GM08714 (cell line): ENCODE data around the gene PCDHGA1.

Experiments
- H3K4me3 ChIP-seq: fragments of 200-500 bp; sonication (Bioruptor generic); 2 replicates; pipeline ENCODE4 v1.5.1; 2014; ENCODE audit warnings: mild to moderate bottlenecking, low read length, inconsistent platforms
- ZNF274 ChIP-seq: IDR thresholded peaks from 2 replicates; pipeline ENCODE4 v1.6.1; 2012; ENCODE audit warnings: mild to moderate bottlenecking, low read depth, low read length

PCDHGA1 gene

DNA sequence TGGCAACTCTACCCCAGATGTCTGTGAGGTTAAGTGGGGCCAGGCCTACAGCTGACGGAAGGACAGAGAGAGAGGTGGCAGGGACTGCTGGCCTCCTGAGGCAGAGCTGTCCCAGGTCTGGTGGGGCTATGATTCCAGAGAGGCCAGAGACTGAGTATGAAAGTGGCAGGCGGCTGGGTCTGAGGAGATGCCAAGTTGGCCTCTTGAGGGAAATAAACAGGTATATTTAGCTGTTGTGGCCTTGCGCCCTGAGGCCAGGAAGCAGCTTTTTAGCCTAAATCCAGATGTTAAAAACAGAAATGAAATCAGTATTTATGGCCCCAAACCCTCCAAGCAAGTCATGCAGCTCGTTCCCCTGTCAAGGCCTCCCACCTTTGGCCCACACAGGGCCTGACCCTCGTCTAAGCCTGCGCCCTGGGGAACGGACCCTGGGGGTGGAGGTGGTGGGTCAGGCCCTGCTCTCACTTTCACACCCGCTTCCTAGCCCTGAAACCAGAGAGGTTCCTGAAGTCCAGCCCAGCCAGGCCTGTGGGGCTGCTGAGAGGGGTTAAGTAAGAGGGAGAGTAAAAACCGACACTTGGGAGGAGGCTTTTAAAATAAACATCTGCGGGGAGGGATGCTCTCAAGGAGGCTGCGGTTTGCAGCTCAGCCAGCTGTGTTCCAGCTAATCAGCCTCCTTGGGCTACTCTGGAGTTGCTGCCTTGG, 177.2 kb downstream of the PCDHGA1 start:
- no peak overlapping the region for H3K4me3 ChIP-seq
- no peak for TF ChIP-seq ZNF274

DNA sequence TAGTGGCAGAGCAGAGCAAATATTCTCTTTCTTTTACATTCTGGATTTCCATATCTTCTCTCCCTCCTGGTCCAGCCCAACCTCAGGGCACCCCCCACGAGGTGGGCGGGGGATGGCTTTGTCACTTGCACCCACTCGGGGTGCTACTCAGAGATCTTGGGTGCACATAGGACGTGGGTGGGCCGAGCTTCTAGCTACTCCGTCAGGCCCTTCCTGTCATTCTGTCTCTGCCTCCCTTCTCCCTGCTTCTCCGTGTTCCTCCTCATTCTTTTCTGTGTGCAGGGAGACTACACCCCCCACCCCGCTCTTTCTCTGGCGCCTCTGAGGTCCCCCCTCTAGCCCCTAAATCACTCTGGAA, 178.1 kb downstream of the PCDHGA1 start:
- no peak overlapping the region for H3K4me3 ChIP-seq
- TF ChIP-seq ZNF274, result no peak

DNA sequence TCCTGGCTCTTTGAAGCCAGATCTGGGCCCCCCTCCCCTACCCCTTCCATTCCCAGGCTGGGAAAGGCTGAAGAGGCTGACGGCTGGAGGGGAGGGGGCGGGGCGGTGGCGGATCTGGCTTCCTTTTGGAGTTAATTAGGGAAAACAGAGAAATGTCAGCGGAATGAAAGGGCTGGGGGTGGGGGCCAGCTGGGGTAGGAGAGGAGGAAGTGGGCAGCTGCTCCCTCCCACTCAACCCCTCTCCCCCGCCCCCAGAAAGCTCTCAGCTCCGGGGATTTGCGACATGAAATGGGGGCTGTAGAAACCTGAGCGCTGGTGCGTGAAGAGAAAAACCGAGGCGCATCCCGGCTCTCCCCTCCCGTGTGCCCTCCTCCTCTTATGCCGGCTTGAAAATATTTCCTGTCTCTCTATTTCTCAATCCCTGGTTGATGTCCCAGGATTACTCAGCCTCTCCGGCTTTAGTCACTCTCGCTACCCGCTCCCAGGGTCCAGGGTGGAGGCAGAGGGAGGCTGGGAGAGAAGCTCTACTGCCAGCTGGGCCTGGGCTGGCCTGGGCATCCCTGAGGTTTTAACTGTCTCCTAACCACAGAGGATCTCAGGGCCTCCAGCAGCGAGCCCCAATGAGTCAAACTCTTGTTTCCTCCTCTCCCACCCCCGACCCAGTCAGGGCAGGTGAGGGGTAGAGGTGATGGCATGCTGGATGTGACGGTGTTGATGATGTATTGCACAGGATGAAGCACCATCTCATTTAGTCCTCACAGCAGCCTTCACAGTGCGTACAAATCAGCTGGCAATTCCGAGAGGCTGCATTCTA, 178.7 kb downstream of the PCDHGA1 start:
- TF ChIP-seq ZNF274, result no peak
- H3K4me3 ChIP-seq, result no peak overlapping the region

DNA sequence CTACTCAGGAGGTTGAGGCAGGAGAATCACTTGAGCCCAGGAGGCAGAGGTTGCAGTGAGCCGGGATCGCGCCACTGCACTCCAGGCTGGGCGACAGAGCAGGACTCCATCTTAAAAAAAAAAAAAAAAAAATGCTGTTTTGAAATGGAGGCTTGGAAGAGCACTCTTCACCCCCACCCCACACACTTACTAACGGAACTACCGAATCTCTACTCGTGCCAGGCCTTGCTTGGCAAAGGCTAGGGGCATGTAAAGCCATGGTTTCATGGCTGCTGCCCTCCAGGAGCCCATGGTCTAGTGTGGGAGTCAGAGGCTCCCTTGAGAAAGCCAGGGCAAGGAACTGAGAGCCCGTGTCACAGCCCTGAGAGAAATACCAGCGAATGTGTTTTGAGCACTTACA, 179.8 kb downstream of the PCDHGA1 start:
- TF ChIP-seq ZNF274, result no peak
- H3K4me3 ChIP-seq, result no peak overlapping the region

DNA sequence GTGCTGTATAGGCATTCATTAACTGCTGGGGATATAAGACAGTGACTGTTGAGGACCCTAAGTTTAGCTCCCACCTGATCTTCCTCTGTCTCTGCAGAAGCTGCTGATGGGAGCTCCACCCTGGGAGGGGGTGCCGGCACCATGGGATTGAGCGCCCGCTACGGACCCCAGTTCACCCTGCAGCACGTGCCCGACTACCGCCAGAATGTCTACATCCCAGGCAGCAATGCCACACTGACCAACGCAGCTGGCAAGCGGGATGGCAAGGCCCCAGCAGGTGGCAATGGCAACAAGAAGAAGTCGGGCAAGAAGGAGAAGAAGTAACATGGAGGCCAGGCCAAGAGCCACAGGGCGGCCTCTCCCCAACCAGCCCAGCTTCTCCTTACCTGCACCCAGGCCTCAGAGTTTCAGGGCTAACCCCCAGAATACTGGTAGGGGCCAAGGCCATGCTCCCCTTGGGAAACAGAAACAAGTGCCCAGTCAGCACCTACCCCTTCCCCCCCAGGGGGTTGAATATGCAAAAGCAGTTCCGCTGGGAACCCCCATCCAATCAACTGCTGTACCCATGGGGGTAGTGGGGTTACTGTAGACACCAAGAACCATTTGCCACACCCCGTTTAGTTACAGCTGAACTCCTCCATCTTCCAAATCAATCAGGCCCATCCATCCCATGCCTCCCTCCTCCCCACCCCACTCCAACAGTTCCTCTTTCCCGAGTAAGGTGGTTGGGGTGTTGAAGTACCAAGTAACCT, 180.7 kb downstream of the PCDHGA1 start:
- TF ChIP-seq ZNF274, result no peak

DNA sequence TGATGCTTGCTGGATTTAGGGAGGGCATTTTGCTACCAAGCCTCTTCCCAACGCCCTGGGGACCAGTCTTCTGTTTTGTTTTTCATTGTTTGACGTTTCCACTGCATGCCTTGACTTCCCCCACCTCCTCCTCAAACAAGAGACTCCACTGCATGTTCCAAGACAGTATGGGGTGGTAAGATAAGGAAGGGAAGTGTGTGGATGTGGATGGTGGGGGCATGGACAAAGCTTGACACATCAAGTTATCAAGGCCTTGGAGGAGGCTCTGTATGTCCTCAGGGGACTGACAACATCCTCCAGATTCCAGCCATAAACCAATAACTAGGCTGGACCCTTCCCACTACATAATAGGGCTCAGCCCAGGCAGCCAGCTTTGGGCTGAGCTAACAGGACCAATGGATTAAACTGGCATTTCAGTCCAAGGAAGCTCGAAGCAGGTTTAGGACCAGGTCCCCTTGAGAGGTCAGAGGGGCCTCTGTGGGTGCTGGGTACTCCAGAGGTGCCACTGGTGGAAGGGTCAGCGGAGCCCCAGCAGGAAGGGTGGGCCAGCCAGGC, 181.5 kb downstream of the PCDHGA1 start:
- no peak for TF ChIP-seq ZNF274
- no peak overlapping the region for H3K4me3 ChIP-seq

More for the DNA sequence above, 180.7 kb downstream of the PCDHGA1 start:
- H3K4me3 ChIP-seq, result no peak overlapping the region

DNA sequence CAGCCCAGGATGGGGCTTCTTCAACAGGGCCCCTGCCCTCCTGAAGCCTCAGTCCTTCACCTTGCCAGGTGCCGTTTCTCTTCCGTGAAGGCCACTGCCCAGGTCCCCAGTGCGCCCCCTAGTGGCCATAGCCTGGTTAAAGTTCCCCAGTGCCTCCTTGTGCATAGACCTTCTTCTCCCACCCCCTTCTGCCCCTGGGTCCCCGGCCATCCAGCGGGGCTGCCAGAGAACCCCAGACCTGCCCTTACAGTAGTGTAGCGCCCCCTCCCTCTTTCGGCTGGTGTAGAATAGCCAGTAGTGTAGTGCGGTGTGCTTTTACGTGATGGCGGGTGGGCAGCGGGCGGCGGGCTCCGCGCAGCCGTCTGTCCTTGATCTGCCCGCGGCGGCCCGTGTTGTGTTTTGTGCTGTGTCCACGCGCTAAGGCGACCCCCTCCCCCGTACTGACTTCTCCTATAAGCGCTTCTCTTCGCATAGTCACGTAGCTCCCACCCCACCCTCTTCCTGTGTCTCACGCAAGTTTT, 182.1 kb downstream of the PCDHGA1 start:
- TF ChIP-seq ZNF274, result no peak
- no peak overlapping the region for H3K4me3 ChIP-seq

DNA sequence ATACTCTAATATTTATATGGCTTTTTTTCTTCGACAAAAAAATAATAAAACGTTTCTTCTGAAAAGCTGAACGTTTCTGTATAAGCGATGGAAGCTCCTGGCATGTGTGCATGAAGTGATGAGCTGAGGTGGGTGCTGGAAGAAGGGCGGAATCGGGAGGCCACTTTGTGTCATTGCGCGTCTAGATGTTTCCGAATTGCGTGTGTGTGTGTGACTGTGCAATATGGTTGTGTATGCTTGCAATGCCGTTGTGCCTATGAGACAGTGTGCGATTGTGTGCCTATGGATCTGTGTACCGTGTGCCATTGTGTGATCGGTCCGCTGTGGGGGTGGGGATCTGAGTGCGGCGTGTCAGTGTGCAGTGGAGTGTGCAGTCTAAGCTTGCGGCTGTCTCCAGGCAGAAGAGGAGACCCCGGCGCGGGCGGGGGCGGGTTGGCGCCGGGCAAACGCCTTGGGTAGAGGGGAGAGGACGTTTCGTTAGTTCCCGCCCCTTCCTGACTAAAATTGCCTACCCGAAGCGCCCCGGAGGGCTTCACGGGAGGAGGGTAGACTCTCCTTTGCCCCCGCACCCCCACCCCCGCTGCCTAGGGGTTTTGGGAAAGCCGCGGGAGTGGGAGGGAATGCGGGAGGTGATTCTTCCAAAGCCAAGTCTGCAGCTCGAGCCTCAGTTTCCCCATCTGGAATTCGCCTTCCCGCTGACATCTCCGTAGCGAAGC, 182.8 kb downstream of the PCDHGA1 start:
- TF ChIP-seq ZNF274, result no peak
- H3K4me3 ChIP-seq, result no peak overlapping the region; the same call in 1 of the 2 replicates

DNA sequence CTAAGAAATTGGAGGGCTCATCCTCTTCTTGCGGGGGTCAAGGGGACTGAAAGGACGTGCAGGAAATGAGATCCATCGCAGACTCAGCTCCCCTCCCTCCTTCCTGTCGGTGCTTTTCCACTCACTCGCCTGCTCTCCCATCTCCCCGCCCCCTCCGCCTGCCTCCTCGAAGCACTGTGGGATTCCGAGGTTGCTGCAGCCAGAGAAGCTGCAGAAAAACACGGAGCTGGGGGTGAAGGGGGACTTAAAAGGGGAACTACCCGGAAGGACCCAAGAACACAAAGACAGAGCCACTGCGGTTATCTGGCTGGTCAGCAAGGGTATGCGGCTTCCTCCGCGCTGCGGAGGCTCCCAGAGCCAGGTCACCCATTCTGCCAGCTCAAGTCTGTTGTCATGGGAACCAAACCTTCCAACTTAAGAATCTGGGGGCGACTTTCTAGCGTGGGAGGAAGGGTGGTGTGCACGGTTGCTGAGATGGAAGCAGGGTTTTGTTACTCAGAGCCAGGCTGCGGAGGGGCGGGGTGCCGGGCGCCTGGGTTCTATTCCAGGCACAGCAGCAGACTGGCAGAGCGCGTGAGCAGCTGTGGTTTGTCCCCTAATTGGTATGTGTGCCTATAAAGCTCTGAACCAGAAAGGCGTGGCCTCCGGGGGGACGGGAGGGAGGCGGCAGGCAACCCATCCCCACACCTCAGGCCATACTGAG, 183.5 kb downstream of the PCDHGA1 start:
- H3K4me3 ChIP-seq, result no peak overlapping the region; the same call in 1 of the 2 replicates
- TF ChIP-seq ZNF274, result no peak

DNA sequence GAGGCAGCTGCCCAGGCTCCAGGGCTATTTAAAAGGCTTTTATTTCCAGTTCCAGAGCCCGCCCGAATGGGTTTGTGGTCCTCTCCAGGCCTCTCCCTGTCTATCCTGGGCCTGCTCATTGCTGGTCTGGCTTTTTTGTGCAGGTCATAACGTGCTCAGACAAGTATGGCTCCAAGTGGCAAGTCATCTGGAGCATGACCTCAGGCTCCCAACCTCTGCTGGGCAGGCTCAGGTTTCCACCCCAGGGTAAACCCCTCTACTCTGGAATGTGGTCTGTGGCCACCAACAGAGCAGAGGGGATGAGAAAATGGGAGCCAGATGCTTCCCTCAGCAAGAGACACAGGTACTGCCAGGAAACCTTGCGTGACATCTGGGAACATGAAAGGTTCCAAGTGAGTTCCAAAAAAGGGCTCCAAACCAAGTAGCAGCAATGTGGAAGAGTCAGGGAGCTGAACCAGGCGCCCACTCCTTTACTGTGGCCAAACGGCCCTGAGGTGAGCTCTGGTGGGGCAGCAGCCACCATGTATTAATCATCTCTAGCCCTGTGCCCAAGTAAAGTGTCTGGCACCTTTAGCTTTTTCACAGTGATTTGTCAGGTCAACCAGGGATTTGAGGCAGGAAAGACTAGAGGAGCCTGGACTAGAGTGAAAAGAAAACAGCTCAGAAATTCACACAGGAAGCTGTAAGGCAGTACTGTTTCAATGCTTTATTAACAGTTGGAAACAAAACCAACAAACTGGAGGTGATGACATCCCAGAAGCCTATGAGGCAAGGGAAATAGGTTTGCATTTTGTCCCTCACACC, 184.2 kb downstream of the PCDHGA1 start:
- H3K4me3 ChIP-seq, result no peak overlapping the region
- no peak for TF ChIP-seq ZNF274

DNA sequence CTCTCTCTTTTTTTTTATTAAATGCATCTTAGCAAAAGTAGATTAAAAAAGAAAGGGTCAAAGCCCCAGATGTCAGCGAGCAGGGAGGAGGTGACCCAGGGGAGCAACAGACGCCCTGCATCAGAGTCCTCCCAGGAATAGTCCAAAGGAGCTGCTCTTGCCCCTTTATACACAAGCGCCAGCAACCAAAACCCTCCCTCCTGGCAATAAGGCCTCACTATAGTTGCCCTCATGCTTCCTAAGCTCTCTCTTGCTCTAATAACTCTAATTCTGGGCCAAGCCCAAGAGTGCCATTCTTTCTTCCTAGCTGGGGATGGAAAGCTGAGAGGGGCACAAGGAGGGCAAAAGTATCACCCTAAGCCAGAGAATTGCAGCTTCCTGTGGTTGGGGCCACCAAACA, 184.8 kb downstream of the PCDHGA1 start:
- TF ChIP-seq ZNF274, result no peak
- H3K4me3 ChIP-seq, result no peak overlapping the region

DNA sequence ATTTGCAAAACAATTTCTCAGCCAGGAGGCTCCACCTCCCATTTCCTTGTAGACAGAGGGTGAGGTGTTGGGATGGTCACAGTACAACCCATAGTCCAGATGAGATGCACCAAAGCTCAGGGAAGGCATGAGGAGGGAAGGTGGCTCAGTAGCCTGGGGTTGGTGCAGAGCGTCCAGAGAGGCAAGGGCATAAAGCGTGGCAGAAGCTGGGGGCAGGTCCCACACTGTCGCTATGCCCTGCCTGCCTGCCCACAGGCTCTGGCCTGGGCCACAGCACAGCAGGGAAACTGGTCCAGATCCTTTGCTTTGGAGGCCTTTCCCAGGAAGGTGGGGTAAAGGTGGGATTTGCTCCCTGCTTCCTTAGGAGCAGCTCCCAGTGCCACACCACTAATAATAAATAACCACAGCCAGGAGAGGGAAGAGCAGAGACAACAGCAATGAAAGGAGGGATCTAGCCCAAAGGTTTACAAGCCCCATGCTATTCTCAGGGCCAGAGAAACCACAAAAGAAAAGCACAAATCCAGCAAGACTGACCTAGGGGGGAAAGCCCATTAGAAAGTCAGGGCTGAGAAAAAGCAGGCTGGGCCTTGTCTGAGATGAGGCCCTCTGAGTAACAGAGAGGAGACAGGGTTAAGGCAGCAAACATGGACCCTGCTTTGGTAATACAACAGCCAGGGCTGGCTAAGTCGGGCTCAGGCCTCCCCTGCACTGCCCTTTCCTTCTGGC, 185.8 kb downstream of the PCDHGA1 start:
- H3K4me3 ChIP-seq, result no peak overlapping the region
- no peak for TF ChIP-seq ZNF274
